Spleen (tissue), 7 donors: Measurements from ENCODE around the gene HMOX2.

Experiments
- POLR2A ChIP-seq, 3 donors: fragments of 450-650 bp; IDR thresholded peaks; one replicate each; pipeline ENCODE4 v1.5.1; 2017; ENCODE audit warnings: antibody characterized with exemption in 3 of 3, mild to moderate bottlenecking in 1 of 3
- POLR2AphosphoS5 ChIP-seq, 3 donors: sonication (generic); formaldehyde crosslinking; IDR thresholded peaks; one replicate each; pipeline ENCODE4 v1.5.1; 2017; ENCODE audit warnings: antibody characterized with exemption in 3 of 3
- TF ChIP-seq, protein P1 (sequence below), 11 experiments: fragments of 200-600 bp in 7 of 11; fragments of 450-650 bp in 4 of 11; sonication (generic) in 4 of 11; IDR thresholded peaks in 8 of 11; conservative IDR thresholded peaks in 3 of 11; 1 replicate in 7 of 11; 2 replicates in 4 of 11; pipeline versions ENCODE4 v1.4.0 to v1.8.0; 2016 to 2021; ENCODE audit warnings: antibody characterized with exemption in 11 of 11, inconsistent platforms in 4 of 11, mild to moderate bottlenecking in 1 of 11
- donor health status: DM: no; HTN: no; CAD: no; lungs with moderate emphysema.
- donor health status: DM: no; HTN: no; CAD: no.
- donor health status: DM: no; HTN: no; CAD: no.

DNA sequence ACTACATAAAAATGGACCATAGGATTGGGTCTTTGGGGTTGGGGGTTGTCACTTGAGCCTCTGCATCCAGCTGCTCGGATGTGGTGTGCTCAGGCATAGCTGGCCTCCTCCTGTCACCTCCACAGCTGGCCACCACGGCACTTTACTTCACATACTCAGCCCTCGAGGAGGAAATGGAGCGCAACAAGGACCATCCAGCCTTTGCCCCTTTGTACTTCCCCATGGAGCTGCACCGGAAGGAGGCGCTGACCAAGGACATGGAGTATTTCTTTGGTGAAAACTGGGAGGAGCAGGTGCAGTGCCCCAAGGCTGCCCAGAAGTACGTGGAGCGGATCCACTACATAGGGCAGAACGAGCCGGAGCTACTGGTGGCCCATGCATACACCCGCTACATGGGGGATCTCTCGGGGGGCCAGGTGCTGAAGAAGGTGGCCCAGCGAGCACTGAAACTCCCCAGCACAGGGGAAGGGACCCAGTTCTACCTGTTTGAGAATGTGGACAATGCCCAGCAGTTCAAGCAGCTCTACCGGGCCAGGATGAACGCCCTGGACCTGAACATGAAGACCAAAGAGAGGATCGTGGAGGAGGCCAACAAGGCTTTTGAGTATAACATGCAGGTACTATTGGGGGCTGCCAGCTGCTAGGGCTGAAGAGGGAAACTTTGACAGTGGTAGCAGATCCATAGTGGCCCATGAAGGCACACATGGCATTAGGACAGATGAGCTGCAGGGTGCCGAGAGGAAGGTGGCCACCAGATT, 31.6 kb downstream of the HMOX2 start:
- TF ChIP-seq, protein P1, sequence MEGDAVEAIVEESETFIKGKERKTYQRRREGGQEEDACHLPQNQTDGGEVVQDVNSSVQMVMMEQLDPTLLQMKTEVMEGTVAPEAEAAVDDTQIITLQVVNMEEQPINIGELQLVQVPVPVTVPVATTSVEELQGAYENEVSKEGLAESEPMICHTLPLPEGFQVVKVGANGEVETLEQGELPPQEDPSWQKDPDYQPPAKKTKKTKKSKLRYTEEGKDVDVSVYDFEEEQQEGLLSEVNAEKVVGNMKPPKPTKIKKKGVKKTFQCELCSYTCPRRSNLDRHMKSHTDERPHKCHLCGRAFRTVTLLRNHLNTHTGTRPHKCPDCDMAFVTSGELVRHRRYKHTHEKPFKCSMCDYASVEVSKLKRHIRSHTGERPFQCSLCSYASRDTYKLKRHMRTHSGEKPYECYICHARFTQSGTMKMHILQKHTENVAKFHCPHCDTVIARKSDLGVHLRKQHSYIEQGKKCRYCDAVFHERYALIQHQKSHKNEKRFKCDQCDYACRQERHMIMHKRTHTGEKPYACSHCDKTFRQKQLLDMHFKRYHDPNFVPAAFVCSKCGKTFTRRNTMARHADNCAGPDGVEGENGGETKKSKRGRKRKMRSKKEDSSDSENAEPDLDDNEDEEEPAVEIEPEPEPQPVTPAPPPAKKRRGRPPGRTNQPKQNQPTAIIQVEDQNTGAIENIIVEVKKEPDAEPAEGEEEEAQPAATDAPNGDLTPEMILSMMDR (IDR thresholded peaks at IDR 0.05 in 8 of 11, conservative IDR thresholded peaks at IDR 0.05 in 3 of 11), result no peak
- TF ChIP-seq POLR2AphosphoS5 (IDR thresholded peaks at IDR 0.05), result no peak
- TF ChIP-seq POLR2A (IDR thresholded peaks at IDR 0.05), result no peak
